D341Med (cell line): ENCODE data around the gene TRPM3.
A peak's percentile ranks its signal among the peaks of the same experiment; 100 is the strongest.

Experiments
- DNase-seq: peaks from one replicate; pipeline ENCODE4 v3.0.0; 2012; ENCODE audit warnings: low spot score

Gene TRPM3

GRCh38 chr9:70517926-70518610 lies 603.4 kb downstream of the TRPM3 start:
- DNase-seq, result no peak

DNA sequence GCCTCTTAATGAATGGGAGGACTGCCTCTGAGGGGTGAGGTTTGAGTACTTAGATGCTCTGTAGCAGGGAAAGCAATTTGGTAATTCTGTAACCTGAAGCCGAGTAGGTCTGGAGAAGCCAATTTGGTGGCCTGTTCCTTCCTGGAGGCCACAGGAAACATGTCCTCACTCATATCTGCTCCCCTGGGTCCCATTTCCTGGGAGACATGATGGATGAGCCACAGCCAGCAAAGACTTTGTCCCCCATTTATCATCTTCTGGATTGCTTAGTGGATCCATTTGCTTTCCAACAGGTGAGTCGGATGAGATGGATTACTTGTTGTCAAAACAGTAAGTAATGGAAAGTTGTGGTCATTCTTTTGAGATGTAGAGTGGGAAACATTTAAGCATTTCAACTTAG lies 607.1 kb downstream of the TRPM3 start:
- no peak for DNase-seq

- no peak for DNase-seq
Observed at GRCh38 chr9:70511858-70512257, 609.6 kb downstream of the TRPM3 start.

DNA sequence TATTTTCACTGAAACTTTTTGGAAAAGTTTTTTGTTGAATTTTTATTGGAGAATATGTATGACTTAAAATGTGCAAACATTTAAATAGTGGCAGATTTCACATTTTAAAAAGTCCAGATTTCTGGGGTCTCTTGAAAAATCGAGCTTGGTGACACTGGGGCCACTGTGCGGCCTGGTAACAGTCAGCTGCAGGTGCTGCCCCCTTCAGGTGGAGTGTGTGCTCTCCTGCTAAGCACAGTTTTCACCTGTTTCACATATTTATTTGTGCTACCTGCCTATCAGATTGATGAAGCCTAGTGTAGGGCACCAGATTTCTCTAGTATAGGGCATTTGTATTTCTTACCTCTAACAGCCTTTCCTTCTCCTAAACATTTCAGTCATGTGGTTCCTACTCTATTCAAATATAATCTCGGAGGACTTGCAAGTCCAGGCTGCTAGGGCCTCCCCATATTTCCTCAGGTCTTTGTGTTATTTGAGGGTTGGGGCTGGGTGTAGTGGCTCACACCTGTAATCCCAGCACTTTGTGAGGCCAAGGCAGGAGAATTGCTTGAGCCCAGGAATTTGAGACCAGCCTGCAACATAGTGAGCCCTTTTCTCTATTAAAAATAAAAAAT lies 611.2 kb downstream of the TRPM3 start:
- DNase-seq, result peak; percentile 67

- DNase-seq, result no peak
Observed at GRCh38 chr9:70506159-70506558, 615.3 kb downstream of the TRPM3 start.

DNA sequence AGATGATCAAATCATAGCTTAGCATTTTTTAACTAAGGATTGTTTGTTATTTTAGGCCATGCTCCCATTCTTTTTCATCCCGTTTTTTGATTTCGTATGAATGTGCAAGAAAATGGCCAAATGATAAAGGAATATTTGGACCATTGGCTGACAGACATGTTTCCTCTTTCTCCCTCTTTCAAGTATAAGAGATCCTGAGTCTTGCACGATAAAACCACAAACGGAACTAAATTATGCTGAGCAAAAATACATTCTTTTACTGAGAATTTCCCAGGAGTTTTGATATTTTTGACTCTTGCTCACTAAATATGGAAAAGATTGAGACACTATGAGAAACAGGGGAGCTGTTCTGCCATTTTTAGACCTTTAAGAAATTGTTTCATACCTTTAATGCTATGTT lies 616.6 kb downstream of the TRPM3 start:
- no peak for DNase-seq

GRCh38 chr9:70502690-70503089 lies 618.7 kb downstream of the TRPM3 start:
- no peak for DNase-seq

DNA sequence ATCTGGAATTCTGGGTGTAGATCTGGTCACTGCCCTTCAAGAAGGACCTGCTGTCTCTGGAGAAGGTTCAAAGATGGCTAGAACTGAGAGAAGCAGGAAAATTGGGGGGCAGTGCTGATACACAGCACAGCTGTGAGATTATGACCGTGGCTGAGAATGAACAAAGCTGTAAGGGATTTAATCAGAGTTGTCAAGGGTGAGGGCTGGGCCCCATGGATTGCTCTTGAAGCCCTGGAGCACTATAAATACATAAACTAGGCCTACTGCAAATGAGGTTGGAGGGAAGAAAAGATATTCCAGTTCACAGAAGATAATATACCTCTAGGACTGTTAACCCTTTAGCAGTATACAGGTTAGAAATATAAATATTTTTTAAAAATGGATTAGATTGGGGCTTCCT lies 620.6 kb downstream of the TRPM3 start:
- no peak for DNase-seq

DNA sequence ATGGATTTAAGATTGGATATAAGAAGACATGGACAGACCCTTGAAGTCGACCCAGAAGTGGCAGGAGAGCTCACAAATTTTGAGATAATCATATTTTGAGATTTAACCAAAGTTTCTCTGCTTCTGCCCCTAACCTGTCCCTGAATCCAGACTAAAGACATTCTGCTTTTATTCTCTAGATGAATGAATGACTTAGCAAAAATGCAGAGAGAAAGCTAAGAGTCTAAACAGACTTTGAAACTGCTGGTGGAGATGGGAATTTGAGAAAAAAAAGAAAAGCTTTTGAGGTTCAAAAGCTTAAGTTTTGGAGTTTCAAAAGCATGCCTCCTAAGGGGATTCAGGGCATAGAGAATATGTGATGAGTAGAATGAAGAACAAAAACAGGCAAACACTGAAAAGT lies 621.8 kb downstream of the TRPM3 start:
- no peak for DNase-seq

DNA sequence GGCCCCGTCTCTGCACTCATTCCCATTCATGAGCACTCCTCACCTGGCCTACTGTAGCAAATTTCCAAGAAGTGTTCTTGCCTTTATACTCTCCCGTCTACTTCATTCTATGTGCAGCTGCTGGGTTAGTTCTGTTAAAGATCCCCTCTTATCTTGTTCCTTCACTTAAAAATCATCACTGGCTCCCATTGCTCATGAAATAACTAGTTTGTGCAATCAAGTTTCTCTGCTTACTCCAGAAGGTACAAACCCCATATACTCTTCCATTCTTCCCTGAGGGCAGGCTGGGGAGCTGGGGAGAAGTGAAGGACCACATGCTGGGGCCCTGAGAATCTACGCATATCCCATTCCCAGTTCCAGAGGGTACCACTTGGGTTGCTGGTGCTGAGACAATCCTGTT lies 622.6 kb downstream of the TRPM3 start:
- DNase-seq, result no peak

- no peak for DNase-seq
Observed at GRCh38 chr9:70496244-70496643, 625.2 kb downstream of the TRPM3 start.

DNA sequence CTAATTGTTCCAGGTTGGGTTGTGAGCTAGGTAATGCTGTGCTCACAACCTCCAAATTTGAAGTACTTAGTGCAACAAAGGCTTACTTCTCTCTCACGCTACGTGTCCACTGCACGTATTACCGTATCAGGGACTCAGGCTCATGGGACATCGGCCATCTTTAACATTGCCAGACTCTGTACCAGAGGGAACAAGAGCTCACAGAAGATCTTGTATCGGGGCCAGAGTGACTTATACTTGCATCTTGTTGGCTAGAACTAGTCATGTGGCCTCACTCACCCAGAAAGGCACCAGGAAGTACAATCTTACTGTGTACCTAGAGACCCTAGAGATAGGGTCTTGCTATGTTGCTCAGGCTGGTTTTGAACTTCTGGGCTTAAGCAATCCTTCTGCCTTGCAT lies 625.9 kb downstream of the TRPM3 start:
- no peak for DNase-seq

DNA sequence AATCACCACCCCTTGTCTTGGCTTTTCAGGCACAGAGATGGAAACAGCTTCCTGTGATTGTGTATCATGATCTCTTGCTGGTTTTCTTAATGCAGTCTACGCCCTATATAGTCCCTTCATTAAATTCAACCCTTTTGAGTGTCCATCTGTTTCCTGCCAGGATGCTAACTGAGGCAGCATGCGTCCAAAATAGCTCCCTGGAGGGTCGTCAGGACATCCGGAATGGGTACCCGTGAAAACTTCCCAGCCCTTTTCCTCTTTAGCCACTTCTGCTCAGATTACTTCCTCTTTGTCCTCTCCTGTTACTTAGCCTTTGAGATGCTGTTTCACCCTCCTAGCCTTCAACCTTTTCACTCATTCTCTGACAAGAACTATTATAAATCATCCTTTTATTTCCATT lies 627.2 kb downstream of the TRPM3 start:
- no peak for DNase-seq

- DNase-seq, result no peak
Observed at GRCh38 chr9:70493029-70493428, 628.4 kb downstream of the TRPM3 start.

- no peak for DNase-seq
Observed at GRCh38 chr9:70492319-70492777, 629.1 kb downstream of the TRPM3 start.

- no peak for DNase-seq
Observed at GRCh38 chr9:70491426-70492318, 629.7 kb downstream of the TRPM3 start.

DNA sequence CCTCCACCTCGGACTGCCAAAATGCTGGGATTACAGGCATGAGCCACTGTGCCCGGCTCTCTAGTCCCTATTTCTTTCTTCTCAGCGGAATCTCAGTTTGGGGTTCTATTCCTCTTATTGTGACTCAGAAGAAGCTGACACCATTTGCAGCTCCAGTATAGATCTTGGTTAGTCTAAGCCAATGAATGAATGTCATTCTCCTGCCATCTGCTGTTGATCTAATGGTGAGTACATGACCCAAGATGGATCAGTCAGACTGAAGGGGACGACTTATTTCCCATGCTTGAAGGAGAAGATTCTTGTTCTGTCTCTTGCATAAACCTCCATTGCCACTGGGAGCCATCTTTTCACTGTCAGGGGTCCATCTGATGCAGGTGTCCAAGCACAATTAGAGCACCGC lies 630.9 kb downstream of the TRPM3 start:
- no peak for DNase-seq

DNA sequence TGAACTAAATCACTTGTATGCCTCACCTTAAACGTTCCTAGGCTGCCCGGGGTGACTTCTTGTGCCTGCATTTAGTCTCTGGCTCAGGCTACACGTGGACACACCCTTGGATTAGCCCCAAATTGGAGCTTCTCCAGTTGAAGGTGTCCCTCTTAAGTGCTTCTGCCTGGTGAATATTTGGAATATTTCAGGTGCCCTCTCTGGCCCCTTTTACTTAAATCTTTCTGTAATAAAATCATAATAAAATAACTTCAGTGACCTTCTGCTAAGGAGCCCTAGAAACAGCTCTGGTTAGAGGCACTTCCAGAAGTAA lies 632.7 kb downstream of the TRPM3 start:
- DNase-seq, result no peak

GRCh38 chr9:70488098-70488792 lies 633.2 kb downstream of the TRPM3 start:
- no peak for DNase-seq

GRCh38 chr9:70486127-70486526 lies 635.3 kb downstream of the TRPM3 start:
- no peak for DNase-seq

DNA sequence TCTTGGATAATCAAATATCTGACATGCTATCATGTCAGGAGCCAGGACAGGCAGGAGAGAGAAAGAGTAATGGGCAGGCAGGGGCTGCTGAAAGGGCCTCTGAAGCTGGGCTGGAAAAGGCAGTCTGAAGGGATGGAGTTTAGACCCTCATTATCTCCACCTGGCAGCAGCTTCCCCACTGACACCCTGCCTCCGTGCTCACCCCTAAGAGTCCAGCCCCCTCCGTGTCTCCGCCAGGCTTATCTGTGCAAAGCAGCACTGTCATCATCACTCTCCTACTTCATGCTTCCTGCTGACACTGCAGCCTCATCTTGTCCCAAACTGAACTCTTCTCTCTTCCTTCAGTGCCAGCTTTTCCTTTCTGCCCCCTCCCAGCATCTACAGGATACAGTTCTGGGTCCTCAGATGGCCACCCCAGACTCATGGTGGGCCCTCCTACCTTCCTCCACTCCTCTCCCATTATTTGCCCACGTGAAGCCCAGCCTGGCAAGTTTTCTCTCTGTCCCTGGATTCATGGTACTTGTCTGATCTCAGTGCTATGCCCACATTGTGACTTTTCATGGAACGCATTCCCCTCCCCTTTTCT lies 636.1 kb downstream of the TRPM3 start:
- DNase-seq, result no peak
